ENCODE results near the gene SLC4A1AP. TPM values are rescaled to one million over a fixed set of nuclear protein-coding genes. Genes with fewer than 3 reads are reported as not detected.
"Not testable (repeated sequence)": the region's sequence is repeated elsewhere in the genome, so short reads cannot be mapped to it uniquely, and the experiment has no call there.

SLC4A1AP gene
- total and polyA plus RNA-seq, 10 of the 15 experiments (the other 5 are each of a cell fraction or from before 2014, with no cell fraction given) = 6.5 to 30.1 (median 21.5) TPM

DNA sequence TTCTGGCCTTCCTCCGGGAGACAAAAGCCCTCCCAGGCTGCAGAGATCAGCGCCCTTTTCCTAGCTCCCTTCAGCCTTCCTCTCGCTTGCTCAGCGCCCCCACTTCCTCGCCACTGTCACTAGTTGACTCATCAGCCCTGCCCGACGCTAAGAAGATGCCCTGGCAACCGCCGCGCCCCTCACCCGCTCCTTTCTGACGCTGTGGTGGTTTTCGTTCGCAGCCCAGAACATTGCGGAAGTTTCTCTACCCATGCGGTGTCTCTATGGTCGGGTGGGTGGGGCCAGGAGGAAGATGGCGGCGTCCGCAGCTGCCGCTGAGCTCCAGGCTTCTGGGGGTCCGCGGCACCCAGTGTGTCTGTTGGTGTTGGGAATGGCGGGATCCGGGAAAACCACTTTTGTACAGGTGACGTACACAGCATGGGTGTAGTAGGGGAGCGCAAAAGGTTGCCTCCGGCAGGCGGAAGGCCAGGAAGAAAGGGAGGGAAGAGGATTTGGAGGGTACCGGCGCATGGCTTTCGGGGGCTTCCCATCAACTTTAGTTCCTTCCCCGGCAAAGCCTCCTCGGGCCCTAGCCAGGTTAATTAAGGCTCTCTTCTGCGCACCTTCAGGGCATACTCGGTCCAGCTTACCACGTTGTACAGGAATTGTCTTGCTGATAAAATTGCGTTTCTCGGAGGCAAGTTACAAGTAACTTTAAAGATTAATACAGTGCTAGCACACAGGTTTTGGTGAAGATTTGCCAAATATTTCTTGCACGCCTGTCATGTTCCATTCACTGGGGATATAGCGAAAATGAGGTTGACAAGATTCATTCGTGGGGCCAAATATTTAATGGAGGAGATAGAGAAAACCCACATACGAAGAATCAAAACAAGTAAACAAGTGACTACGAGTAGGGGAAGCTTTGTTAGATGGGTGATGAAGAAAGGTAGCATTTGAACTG lies 34.7 kb upstream of the SLC4A1AP start, which contains the start of the genes CCDC121 and GPN1 (continued):
- TF ChIP-seq, protein P1, sequence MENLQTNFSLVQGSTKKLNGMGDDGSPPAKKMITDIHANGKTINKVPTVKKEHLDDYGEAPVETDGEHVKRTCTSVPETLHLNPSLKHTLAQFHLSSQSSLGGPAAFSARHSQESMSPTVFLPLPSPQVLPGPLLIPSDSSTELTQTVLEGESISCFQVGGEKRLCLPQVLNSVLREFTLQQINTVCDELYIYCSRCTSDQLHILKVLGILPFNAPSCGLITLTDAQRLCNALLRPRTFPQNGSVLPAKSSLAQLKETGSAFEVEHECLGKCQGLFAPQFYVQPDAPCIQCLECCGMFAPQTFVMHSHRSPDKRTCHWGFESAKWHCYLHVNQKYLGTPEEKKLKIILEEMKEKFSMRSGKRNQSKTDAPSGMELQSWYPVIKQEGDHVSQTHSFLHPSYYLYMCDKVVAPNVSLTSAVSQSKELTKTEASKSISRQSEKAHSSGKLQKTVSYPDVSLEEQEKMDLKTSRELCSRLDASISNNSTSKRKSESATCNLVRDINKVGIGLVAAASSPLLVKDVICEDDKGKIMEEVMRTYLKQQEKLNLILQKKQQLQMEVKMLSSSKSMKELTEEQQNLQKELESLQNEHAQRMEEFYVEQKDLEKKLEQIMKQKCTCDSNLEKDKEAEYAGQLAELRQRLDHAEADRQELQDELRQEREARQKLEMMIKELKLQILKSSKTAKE (IDR thresholded peaks at IDR 0.05; ENCODE audit: low read depth, poor library complexity, severe bottlenecking) = peak; percentile 23
- TF ChIP-seq SIX5 (IDR thresholded peaks at IDR 0.05; ENCODE audit: low read depth, low read length, severe bottlenecking) = peak; percentile 33
- TF ChIP-seq SUZ12 (IDR thresholded peaks at IDR 0.05; ENCODE audit: unreplicated experiment) = no peak
- no peak for TF ChIP-seq SUPT20H (IDR thresholded peaks at IDR 0.05; ENCODE audit: borderline replicate concordance, control insufficient read depth, low read depth, low read length)
- TF ChIP-seq ASH2L (IDR thresholded peaks at IDR 0.05; ENCODE audit: borderline replicate concordance, low read depth) = 0 out of 2 replicates have a peak, but pooled peaks have one; percentile 47

DNA sequence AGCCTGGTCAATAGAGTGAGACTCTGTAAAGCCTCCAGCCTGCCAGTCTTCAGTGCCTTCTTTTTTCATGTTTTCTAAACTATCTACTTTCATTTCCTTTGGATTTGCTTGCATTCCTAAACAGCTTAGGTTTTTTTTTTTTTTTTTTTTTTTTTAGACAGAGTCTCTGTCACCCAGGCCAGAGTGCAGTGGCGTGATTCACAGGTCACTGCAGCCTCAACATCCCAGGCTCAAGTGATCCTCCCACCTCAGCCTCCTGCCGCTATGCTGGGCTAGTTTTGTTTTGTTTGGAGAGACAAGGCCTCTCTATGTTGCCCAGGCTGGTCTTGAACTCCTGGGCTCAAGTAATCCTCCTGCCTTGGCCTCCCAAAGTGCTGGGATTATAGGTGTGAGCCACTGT lies 33.4 kb upstream of the SLC4A1AP start:
- in situ Hi-C loops (cut with MboI); H3K9me3 ChIP-seq (replicated peaks; ENCODE audit: control insufficient read depth, insufficient read depth, low read length); H2AFZ ChIP-seq (ENCODE audit: control insufficient read depth, low read depth, low read length); H3K9ac ChIP-seq (ENCODE audit: control insufficient read depth, insufficient read depth, low read length); FAIRE-seq; H3K4me1 ChIP-seq (ENCODE audit: control insufficient read depth, insufficient read depth, low read length); H3K27ac ChIP-seq (ENCODE audit: control insufficient read depth, insufficient read depth); ATAC-seq; H3K27me3 ChIP-seq (replicated peaks in 1 of 2; ENCODE audit: control insufficient read depth in 2 of 2, insufficient read depth in 2 of 2, low read length in 1 of 2); DNase-seq (ENCODE audit: low read depth, low spot score); H3K4me2 ChIP-seq (ENCODE audit: control insufficient read depth, insufficient read depth); H4K20me1 ChIP-seq (ENCODE audit: control insufficient read depth, insufficient read depth); BruUV-seq (replicated peaks); H3K4me3 ChIP-seq; CTCF ChIA-PET; H3K79me2 ChIP-seq (ENCODE audit: control insufficient read depth, insufficient read depth, low read length); RAD21 ChIA-PET (ENCODE audit: unreplicated experiment); intact Hi-C loops (cut with micrococcal nuclease; ENCODE audit: unreplicated experiment): not testable (repeated sequence)
- 100% methylated on average over 2 of the region's 2 CpGs for WGBS (ENCODE audit: insufficient coverage, insufficient replicate concordance, low lambda C conversion rate, missing lambda C conversion rate)
- ChIA-PET POLR2A (interaction anchor here (0.7 kb wide), 1 partner anchor 16 kb away, joined by 3 read pairs; no protein-coding TSS in a partner anchor), SMC1A (ENCODE audit: uncharacterized antibody, unreplicated experiment) (interaction anchor here (0.6 kb wide), 1 partner anchor 35 kb away, joined by 3 read pairs; no protein-coding TSS in a partner anchor)
- peaks cover 0 to 14% of the 10 kb centered on the region in 2 experiments; a peak in 2 of 4 replicates for H3K36me3 ChIP-seq (ENCODE audit: control insufficient read depth in 2 of 2, insufficient read depth in 2 of 2, low read length in 1 of 2)
